GM18868 (cell line): Measurements from ENCODE around the gene RUNDC3A.
"Not testable (repeated sequence)": the region's sequence is repeated elsewhere in the genome, so short reads cannot be mapped to it uniquely, and the experiment has no call there.

Experiments used
- ATAC-seq: cut with Tn5 transposase; IDR thresholded peaks from one replicate; pipeline ENCODE4 v1.9.1; 2021; ENCODE audit warnings: mild to moderate bottlenecking, moderate library complexity; ENCODE audit not compliant: unreplicated experiment

Gene RUNDC3A

DNA sequence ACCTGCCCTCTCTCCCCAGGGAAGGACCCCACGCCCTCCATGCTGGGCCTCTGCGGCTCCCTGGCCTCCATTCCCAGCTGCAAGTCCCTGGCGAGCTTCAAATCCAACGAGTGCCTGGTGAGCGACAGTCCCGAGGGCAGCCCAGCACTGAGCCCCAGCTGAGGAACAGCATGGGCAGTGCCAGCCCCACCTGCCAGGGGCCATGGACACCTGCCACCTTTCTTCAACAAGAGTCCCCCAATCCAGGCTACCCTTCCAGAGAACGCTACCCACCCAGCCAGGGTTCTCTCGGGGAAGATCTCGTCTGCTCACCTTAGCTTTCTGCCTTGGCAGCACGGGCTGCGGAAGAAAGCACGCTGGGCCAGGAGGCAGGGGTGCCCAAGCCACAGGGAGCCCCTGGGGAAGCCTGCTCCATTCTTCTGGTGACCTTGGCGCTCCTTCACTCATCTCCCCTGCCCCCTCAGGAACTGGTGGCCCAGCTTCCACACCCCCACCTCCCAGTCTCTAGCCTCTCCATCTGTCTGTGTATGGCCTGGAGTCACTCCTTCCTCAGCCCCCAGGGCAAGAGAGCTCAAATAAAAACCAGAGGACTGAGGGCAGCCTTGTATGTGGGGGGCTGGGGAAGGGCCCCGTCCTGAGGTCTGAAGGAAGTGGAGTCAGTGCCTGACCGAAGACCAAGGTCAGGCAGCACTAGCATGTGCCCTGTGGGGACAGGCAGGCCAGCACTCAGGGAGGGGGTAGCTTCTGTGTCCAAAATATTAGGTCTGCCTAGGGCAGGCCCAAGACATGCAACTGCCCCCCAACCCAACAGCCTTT, 9.9 kb downstream of the RUNDC3A start:
- no peak for ATAC-seq

DNA sequence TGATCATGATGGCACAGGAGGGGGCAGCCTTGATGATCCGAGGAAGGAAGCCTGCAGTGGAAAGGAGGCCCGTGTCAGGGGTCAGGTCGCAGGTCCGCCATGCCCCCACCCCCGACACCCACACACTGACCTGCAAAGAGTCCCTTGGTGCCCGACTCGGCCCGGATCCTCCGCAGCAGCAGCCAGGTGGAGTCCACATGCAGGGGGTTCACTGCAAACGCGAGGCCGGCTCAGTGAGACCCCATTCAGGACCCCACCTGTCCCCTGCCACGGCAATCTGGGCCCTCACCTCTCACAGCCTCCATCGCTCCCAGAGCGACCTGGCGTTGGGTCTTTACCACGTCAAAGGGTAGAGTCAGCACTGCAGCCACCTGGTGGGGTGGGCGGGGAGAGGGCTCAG, 11.7 kb downstream of the RUNDC3A start:
- no peak for ATAC-seq

DNA sequence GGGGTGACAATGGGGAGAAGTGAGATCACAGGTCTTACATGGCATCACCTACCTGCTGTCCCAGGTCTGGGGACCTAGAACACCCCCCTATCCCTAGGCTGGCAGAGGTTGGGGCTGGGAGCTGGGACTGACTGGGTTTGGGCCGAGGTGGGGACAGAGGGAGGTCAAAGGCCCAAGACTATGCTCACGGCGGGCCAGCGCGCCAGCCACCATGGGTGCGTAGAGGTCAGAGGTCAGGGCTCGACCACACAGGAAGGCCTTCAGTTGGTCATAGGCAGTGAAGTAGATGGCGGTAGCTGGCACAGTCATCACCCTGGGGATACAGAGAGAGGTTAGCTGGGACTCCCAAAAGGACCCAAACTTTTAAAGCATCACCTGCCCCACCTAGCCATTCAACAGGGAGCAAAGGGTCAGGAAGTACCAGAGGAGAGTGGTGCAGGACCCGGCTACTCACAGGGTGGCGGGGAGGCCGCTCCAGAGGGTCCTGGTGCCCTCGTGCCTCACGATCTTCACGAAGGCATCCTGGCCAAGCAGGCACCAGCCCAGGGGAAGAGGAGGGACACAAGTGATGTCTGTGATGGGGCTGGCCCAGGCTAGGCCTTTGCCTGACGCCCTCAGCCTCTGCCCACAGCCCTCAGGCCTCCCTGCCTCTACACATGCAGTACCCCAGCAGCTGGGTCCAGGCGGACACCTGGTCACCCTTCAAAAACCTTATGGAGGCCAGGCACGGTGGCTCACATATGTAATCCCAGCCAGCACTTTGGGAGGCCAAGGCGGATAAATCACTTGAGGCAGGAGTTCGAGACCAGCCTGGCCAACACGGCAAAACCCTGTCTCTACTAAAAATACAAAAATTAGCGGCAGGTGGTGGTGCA, 13.1 kb downstream of the RUNDC3A start:
- ATAC-seq = no peak

DNA sequence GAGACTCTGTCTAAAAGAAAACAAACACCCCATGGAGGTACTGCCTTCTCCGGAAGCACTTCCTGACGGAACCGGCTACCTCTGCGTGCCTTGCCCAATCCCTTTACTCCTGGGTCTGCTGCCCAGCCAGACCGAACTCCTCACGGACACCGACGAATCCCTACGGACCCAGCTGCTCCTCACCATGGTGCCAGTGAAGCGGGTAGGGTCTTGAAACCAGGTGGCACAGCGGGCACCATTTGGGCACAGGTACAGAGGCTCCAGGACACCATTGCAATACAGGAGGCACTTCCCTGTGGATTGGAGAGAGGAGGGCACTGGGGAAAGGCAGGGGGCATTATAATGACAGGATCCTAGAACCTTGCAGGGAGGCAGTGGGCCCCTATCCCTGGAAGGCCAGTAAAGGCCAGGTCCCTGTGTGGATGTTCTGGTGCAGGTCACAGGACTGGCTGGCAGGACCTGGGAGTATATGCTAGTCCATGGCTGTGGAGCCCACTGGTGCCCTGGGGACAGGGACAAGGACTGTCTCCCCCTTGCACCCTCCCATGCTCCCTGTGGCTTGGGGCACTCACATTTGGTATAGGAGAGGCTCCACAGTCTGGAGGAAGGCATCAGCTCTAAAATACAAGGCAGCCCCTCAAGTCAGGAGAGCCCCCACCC, 14.0 kb downstream of the RUNDC3A start:
- ATAC-seq = no peak

DNA sequence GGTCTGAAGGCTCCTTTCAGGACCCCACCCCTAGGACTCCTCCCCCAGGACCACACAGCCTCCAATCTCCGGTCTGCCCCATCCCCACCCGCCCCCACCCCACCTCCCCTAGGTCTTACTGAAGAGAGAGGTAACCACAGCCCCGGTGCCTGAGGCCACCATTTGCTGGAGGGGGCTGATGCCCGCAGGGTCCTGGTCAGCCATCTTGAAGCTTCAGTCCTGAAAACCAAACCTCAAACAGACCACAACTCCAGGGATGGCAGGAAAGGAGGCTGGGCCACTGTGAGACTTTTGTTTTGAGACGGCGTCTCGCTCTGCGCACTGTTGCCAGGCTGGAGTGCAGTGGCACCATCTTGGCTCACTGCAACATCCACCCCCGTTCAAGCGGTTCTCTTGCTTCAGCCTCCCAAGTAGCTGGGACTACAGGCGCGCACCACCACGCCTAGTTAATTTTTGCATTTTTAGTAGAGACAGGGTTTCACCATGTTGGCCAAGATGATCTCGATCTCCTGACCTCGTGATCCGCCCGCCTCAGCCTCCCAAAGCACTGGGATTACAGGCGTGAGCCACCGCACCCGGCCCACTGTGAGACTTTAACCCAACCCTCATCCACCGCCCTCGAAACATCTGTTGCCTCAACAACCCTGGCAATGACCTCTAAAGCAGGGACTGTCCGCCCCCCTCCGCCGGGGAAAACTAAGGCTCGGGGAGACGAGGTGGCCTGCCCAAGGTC, 15.1 kb downstream of the RUNDC3A start:
- no peak for ATAC-seq

DNA sequence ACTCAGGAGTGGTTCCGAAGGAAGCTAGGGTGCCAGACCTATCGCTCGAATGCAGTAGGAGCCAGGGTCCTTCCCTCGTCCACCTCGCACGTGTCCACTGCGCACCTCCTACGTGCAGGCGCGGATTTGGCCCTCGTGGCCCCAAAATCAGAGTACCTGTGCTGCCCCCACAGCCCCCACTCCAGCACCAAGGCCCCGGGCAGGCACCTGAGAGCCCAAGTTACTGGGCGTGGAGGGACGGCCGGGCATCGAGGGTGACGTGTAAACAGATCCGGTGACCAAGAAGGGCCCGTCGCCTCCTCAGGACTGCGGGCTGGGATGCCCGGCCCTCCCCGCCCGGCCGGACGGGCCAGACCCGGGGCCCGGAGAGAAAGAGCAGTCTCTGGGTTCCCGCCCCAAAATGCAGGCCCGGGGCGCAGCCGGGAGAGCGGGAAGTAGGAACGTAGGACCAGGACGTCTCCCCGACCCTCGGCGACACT, 15.7 kb downstream of the RUNDC3A start:
- ATAC-seq = no peak

DNA sequence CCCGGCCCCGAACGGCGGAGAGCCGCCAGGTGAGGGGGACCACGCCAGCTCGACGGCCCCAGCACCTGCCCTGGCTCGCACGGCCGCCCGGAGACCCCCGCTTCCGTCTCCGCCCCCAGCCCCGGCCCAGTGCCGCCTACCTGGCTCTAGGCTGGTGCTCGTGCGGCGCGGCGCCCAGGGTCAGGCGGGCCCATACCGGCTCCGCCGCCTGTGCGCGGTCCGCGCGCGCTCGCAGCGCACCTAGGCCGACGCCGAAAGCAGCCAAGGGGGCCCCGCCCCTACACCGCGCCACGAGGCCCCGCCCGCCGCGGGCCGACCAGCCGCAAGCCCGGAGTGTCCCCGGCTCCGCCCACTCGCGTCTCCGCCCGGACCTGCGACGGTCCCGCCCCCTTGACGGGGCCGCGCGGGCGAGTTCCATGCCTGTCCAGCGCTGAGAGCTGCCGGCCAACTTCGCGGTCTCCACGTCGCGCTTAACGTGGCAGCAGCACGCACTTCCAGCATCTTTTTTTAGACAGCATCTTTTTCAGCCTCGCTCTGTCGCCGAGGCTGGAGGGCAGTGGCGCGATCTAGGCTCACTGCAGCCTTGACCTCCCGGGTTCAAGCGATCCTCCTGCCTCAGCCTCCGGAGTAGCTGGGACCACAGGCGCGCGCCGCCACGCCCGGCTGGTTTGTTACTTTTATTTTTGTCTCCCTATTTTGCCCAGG, 16.3 kb downstream of the RUNDC3A start, which contains the start of gene SLC25A39:
SLC25A39 (minus strand) TSS at position 253 of the 705 bp plus-strand sequence. CDS start 1,261 bp downstream, outside the sequence.
- peak; percentile 65 for ATAC-seq

DNA sequence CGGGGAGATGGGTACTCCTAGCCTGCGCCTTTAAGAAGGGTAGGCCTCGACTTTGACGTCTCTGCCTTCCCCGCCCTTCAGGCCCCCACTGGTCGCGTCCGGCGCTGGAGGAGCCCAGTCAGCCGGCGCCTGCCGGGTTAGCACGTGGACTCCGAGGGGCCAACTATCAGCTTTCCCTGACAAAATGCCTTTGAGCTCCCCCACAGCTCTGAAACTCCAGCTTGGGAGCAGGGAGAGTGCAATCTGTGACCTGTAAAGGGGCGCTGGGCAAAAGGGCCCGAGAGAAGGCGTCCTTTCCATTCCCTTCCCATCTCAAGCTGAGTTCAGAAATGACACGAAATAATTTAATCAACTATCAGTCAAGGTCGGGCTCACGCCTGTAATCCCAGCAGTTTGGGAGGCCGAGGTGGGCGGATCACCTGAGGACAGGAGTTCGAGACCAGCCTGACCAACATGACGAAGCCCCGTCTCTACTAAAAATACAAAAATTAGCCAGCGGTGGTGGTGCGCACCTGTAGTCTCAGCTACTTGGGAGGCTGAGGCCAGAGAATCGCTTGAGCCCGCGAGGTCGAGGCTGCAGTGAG, 18.6 kb downstream of the RUNDC3A start:
- peak; percentile 51 for ATAC-seq

DNA sequence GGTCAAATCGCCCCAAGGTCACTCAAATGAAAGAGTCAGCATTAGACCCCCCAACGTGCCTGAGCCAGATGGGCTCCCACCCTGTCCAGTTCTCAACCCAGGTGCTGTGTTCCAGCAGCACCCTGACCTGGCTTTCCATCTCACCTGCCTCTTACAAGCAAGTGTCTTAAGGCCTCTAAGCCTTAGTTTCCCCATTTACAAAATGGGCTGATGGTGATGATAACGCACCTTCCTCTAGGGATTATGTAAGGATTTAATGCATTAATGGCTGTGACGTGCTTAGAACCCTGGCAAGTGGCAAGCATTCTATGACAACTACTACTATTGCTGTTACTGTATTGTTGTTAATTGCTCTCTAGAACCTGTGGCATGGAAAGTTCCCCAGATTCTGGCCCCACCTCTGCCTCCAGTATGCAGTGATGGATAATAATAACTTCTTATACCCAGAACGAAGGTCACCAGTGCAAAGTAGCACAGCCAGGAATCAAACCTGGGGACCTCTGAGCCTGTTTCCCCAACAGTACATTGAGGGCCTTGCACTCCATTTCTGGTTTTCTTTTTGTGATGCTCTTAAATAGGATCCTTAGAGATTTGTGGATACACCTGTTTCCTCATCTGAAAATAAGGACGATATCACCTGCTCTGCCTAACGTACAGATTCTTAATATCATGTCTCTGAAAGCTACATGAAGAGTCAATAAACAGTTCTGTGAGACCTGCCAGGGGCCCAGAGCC, 19.5 kb downstream of the RUNDC3A start:
- ATAC-seq = no peak

DNA sequence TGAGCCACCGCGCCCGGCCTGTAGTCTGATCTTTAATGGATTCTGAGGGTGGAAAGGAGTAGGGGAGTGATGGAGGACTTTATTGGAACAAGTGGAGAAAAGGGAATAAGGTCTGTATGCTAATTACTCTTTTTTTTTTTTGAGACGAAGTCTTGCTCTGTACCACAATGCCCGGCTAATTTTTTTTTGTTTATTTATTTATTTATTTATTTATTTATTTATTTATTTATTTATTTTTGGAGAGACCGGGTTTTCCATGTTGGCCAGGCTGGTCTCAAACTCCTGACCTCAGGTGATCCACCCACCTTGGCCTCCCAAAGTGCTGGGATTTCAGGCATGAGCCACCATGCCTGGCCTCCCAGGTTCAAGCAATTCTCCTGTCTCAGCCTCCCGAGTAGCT, 21.1 kb downstream of the RUNDC3A start:
- ATAC-seq = not testable (repeated sequence)

DNA sequence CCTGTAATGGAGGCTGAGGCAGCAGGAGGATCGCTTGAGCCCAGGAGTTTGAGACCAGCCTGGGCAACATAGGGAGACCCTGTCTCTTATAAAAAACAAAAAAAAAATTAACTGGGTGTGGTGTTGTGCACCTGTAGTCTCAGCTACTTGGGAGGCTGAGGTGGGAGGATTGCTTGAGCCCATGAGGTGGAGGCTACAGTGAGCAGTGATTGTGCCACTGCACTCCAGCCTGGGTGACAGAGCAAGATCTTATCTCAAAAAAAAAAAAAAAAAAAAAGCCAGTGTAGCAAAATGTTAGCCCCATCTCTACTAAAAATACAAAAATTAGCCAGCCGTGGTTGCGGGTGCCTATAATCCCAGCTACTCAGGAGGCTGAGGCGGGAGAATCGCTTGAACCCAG, 21.9 kb downstream of the RUNDC3A start:
- not testable (repeated sequence) for ATAC-seq

DNA sequence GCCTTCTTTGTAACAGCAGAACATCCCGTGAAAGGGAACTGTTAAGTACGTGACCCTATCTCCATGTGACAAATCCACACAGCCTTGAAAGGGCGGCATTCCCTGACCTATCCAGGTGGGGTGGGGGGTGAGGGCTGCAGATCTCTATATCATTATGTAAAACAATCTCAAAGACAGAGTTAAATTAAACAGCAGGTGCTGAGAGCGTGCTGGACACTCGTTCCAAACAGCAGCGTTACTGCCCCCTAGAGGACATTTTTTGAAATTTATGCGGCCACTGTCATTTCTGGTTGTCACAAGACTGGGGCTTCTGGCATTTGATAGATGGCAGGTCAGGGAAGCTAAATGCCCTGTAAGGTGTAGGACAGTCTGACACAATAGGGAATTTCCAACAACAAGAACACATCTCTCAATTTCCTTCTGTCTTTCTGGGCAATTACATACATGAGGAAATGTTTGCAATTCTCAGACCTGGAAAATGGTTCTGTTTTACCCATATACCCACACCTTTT, 22.9 kb downstream of the RUNDC3A start:
- ATAC-seq = no peak

DNA sequence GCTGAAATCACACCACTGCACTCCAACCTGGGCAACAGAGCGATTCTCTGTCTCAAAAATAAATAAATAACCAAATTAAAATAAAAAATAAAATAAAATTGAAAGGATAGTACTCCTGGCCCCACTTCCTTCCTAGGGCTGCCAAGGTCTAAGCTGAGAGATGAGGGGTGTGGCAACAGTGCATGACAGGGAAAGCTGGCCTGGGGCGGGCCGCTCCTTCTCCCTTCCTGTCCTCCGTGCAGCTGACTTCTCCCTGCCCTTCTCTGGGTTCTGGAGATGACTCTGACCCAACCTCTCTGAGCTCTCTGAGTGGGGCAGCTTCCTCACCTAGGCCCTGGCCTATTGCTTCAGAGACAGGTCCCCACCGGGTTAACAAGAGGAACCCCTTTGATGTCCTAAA, 25.0 kb downstream of the RUNDC3A start:
- no peak for ATAC-seq

DNA sequence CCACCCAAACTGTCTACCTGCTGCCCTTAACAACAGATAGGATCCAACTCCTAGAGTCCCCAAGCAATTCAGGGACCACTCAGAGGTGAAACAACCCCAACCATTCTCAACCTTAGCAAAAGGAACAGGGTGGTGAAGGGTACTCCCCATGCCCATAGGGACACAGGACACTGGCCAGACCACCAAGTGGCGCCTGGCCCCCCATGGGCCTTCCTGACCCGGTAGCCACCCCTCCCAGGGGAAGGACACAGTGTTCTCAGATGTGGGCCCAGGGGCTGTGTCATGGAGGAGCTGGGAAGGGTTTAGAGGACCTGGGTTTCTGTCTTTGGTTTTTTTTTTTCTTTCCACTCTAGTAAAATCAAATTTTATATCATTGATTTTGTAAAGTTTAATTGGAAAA, 25.9 kb downstream of the RUNDC3A start:
- ATAC-seq = no peak

DNA sequence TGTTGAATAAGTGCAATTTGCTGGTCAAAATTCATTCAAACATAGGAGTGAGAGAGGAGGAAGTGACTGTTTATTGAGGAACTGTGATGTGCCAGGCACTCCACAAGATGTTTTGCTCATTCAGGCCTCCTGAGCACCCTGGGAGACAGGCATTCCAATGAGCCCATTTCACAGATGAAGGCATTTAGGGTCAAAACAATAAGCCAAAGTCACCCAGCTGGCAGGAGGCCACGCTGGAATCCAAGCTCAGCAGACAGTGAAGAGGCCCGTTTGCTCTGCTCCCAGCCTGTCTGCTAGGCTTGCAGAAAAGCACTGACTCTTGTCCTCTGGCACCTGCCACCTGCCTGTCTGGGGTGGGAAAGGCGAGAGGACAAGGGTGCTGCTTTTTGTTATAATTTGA, 26.3 kb downstream of the RUNDC3A start:
- ATAC-seq = no peak

DNA sequence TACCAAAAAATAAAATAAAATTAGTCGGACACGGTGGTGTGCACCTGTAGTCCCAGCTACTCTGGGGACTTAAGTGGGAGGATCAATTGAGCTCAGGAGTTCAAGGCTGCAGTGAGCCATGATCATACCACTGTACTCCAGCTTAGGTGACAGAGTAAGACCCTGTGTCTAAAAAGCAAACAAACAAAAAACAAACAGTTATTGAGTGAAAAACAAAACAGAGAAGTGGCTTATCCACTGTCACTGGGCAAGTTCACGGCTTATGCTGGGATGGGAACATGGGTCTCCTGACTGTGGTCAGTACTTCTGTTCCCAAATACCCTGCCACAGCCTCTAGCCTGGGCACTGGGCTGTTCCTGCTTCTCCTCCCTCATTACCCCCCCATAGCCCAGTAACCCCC, 27.2 kb downstream of the RUNDC3A start:
- ATAC-seq = no peak

DNA sequence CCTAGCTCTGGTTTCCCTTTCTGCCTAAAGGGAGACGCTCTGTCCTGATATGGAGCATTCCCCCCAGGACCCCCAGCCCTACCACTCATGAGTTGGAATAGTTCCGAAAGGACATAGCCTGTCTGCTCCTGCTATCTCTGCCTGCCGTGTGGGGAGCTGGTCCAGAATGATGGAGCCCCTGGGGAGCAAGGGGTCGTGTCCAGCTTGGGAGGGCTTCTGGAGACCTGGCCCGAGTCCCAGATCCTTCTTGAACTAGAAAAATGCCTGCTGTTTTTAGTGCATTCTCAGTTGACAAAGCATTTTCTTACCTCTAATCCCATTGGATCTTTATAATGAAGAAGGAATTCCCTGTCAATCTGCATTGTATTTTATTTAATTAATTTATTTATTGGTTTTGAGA, 27.6 kb downstream of the RUNDC3A start:
- no peak for ATAC-seq

DNA sequence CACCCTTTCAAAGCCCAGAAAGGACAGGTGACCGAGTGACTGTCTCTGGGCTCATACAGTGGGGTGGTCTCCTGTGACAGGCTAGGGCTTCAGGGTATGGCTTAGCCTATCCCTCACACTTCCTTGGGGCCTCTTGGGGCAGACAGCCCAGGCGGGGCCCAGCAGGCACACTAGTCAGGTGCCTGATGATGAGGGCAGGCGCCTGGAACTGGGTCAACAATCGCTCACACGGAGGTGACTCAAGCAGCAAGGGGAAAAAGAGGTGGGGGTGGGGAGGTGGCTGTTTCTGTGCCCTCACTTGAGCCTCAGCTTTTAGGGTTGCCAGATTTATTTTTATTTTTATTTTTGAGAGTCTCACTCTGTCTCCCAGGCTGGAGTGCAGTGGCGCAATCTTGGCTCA, 30.3 kb downstream of the RUNDC3A start:
- no peak for ATAC-seq

DNA sequence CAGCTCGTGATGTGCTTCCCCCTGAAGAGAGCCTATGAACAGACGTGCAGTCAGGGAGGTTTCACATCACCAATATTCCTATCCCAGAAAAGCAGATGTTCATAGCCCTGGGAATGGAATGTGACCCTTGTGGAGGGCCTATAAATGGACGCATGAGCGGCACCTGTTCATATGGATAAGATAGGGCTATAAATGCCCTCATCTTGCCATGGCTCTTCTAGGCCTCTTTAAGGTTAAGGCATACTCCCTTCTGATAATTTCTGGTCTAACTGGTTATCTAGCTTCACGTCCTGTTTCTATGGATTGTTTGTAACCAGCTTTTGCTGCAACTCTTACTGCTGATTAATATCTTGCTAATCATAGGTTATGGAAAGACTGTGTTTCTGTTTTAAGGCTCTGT, 32.2 kb downstream of the RUNDC3A start:
- ATAC-seq = not testable (repeated sequence)
